Calu3 (cell line): ENCODE measurements around the gene CHAF1A. TPM values are rescaled to one million over a fixed set of nuclear protein-coding genes. Genes with fewer than 3 reads are reported as not detected.

Experiments used
- BruUV-seq: library from RNA; stranded (reverse); fragments of 400-500 nt; replicated peaks from 2 replicates; lab custom pipeline; 2021; lab: Mats Ljungman, UMichigan
- CTCF ChIA-PET: fragments of 300-600 bp; sonication (Branson Sonifier 250); formaldehyde crosslinking; loops from one replicate; lab custom pipeline; 2022; ENCODE audit warnings: antibody characterized with exemption; lab: Charles Lee
- DNase-seq: peaks from one replicate; pipeline ENCODE4 v3.0.0; 2022
- H3K27ac Mint-ChIP-seq: one replicate; pipeline ENCODE4 v1.8.0; 2022; ENCODE audit warnings: mixed read lengths; ENCODE audit not compliant: unreplicated experiment
- H3K27me3 Mint-ChIP-seq: one replicate; pipeline ENCODE4 v1.8.0; 2022; ENCODE audit warnings: mixed read lengths; ENCODE audit not compliant: unreplicated experiment
- H3K36me3 Mint-ChIP-seq: one replicate; pipeline ENCODE4 v1.8.0; 2022; ENCODE audit warnings: mild to moderate bottlenecking, moderate library complexity, mixed read lengths; ENCODE audit not compliant: insufficient read depth, unreplicated experiment
- H3K4me1 Mint-ChIP-seq: one replicate; pipeline ENCODE4 v1.8.0; 2022; ENCODE audit warnings: mild to moderate bottlenecking, low read depth, mixed read lengths; ENCODE audit not compliant: unreplicated experiment
- H3K4me3 Mint-ChIP-seq: one replicate; pipeline ENCODE4 v1.8.0; 2022; ENCODE audit warnings: mild to moderate bottlenecking, low read depth, moderate library complexity, mixed read lengths; ENCODE audit not compliant: unreplicated experiment
- H3K9me3 Mint-ChIP-seq: one replicate; pipeline ENCODE4 v1.8.0; 2022; ENCODE audit warnings: low read depth, mixed read lengths; ENCODE audit not compliant: unreplicated experiment
- CTCF ChIP-seq: fragments of 200-600 bp; IDR thresholded peaks from one replicate; pipeline ENCODE4 v1.8.0; 2022; ENCODE audit warnings: antibody characterized with exemption; ENCODE audit not compliant: unreplicated experiment
- intact Hi-C: fragments of 100-400 bp; cut with micrococcal nuclease; formaldehyde crosslinking; loops from one replicate; pipeline ENCODE4 v1.10.0; 2022; ENCODE audit not compliant: unreplicated experiment
- total RNA-seq: library from RNA; stranded (reverse); gene quantifications from 2 replicates; pipeline ENCODE4 v1.2.3, GENCODE V29; 2022

Gene CHAF1A
- total RNA-seq, 1 experiment from 2014 or later, result 43.3 TPM

- no peak overlapping the region for H3K4me3 Mint-ChIP-seq
- intact Hi-C loops, result no loop called here
- DNase-seq, result no peak
- H3K27ac Mint-ChIP-seq, result no peak overlapping the region
- H3K36me3 Mint-ChIP-seq, result peaks cover 31% of the 10 kb centered on the region
- no peaks in the 10 kb centered on the region for H3K27me3 Mint-ChIP-seq
- no peaks in the 10 kb centered on the region for H3K4me1 Mint-ChIP-seq
- no peaks in the 10 kb centered on the region for H3K9me3 Mint-ChIP-seq
- TF ChIP-seq CTCF, result no peak
- no TSS peak for BruUV-seq
- CTCF ChIA-PET, result interaction anchor here (1.1 kb wide), 1 partner anchor 10 kb away, joined by 3 read pairs; no protein-coding TSS in a partner anchor
Observed at GRCh38 chr19:4445963-4446703, 43.7 kb downstream of the CHAF1A start.

GRCh38 chr19:4446704-4447200 lies 44.3 kb downstream of the CHAF1A start:
- TF ChIP-seq CTCF, result no peak
- Mint-ChIP-seq H3K4me3 (no peak overlapping the region), H3K36me3 (peaks cover 31% of the 10 kb centered on the region), H3K27ac (no peak overlapping the region), H3K9me3 (no peaks in the 10 kb centered on the region), H3K4me1 (no peaks in the 10 kb centered on the region), H3K27me3 (no peaks in the 10 kb centered on the region)
- BruUV-seq, result no TSS peak
- no peak for DNase-seq
- intact Hi-C loops, result no loop called here
- CTCF ChIA-PET, result no interaction called here

- CTCF ChIA-PET, result no interaction called here
- Mint-ChIP-seq H3K4me1 (no peaks in the 10 kb centered on the region), H3K27me3 (no peaks in the 10 kb centered on the region), H3K4me3 (no peak overlapping the region), H3K9me3 (no peaks in the 10 kb centered on the region), H3K27ac (no peak overlapping the region), H3K36me3 (peaks cover 23% of the 10 kb centered on the region)
- TF ChIP-seq CTCF, result no peak
- intact Hi-C loops, result no loop called here
- BruUV-seq, result no TSS peak
- DNase-seq, result no peak
Observed at GRCh38 chr19:4447327-4448146, 45.1 kb downstream of the CHAF1A start.

GRCh38 chr19:4448147-4448985 lies 45.9 kb downstream of the CHAF1A start:
- H3K4me3 Mint-ChIP-seq, result no peak overlapping the region
- intact Hi-C loops, result no loop called here
- no peak for DNase-seq
- CTCF ChIA-PET, result no interaction called here
- no peaks in the 10 kb centered on the region for H3K9me3 Mint-ChIP-seq
- no peak overlapping the region for H3K27ac Mint-ChIP-seq
- H3K27me3 Mint-ChIP-seq, result no peaks in the 10 kb centered on the region
- H3K36me3 Mint-ChIP-seq, result peaks cover 27% of the 10 kb centered on the region
- TF ChIP-seq CTCF, result no peak
- BruUV-seq, result no TSS peak
- no peaks in the 10 kb centered on the region for H3K4me1 Mint-ChIP-seq
